Brain microvascular endothelial cell (primary cell): Measurements from ENCODE around the gene NOLC1.

Experiments used
- DNase-seq: peaks from one replicate; pipeline ENCODE4 v3.0.0-alpha.2; 2020
- H3K27ac ChIP-seq: fragments of 250-450 bp; sonication (Bioruptor Pico); 2 replicates; pipeline ENCODE4 v1.5.1; 2020; ENCODE audit warnings: mild to moderate bottlenecking, moderate library complexity
- H3K27me3 ChIP-seq: fragments of 250-450 bp; sonication (Bioruptor Pico); replicated peaks from 2 replicates; pipeline ENCODE4 v1.5.1; 2020; ENCODE audit warnings: mild to moderate bottlenecking
- H3K36me3 ChIP-seq: fragments of 250-450 bp; sonication (Bioruptor Pico); replicated peaks from 2 replicates; pipeline ENCODE4 v1.5.1; 2020; ENCODE audit warnings: mild to moderate bottlenecking
- H3K4me3 ChIP-seq: 2 replicates; pipeline ENCODE4 v1.5.1; 2011; ENCODE audit warnings: low read depth, mild to moderate bottlenecking, control low read depth, low read length, moderate library complexity
- in situ Hi-C: cut with HindIII; loops from 2 replicates; pipeline ENCODE4 v1.10.0; 2017; ENCODE audit warnings: low sequenced_read_pairs, low pct_ligation_motif_present
- TF ChIP-seq, protein P1 (sequence below): IDR thresholded peaks from 2 replicates; pipeline ENCODE4 v1.5.1; 2011; ENCODE audit warnings: low read depth, mild to moderate bottlenecking, moderate library complexity, low read length, control low read depth, inconsistent platforms; ENCODE audit errors: missing control alignments

The NOLC1 gene

DNA sequence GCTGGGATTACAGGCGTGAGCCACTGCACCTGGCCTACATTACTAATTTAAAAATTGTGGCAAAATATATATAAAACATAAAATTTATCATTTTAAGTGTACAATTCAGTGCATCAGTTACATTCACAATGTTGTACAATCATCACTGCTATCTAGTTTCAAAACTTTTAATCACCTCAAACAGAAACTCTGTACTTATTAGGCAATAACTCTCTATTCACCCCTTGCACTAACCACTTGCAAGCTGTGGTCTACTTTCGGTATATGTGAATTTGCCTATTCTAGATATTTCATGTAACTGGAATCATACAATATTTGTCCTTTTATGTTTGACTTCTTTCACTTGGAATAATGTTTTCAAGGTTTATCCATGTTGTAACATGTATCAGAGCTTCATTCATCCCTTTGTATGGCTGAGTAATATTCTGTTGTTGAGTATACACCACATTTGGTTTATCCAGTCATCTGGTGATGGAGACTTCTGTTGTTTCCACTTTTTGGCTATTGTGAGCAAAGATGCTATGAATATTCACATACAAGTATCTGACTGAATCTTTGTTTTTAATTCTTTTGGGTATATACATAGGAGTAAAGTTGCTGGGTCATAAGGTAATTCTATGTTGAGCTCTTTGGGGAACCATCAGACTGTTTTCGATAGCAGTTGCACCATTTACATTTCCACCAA lies 59.6 kb downstream of the NOLC1 start:
- Histone ChIP-seq H3K36me3 (no peaks in the 10 kb centered on the region), H3K4me3 (no peak overlapping the region), H3K27me3 (no peaks in the 10 kb centered on the region), H3K27ac (no peak overlapping the region)
- TF ChIP-seq, protein P1, sequence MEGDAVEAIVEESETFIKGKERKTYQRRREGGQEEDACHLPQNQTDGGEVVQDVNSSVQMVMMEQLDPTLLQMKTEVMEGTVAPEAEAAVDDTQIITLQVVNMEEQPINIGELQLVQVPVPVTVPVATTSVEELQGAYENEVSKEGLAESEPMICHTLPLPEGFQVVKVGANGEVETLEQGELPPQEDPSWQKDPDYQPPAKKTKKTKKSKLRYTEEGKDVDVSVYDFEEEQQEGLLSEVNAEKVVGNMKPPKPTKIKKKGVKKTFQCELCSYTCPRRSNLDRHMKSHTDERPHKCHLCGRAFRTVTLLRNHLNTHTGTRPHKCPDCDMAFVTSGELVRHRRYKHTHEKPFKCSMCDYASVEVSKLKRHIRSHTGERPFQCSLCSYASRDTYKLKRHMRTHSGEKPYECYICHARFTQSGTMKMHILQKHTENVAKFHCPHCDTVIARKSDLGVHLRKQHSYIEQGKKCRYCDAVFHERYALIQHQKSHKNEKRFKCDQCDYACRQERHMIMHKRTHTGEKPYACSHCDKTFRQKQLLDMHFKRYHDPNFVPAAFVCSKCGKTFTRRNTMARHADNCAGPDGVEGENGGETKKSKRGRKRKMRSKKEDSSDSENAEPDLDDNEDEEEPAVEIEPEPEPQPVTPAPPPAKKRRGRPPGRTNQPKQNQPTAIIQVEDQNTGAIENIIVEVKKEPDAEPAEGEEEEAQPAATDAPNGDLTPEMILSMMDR = no peak
- no peak for DNase-seq
- in situ Hi-C loops = no loop called here
